ENCODE measurements around the gene ZNFX1.

Gene ZNFX1

DNA sequence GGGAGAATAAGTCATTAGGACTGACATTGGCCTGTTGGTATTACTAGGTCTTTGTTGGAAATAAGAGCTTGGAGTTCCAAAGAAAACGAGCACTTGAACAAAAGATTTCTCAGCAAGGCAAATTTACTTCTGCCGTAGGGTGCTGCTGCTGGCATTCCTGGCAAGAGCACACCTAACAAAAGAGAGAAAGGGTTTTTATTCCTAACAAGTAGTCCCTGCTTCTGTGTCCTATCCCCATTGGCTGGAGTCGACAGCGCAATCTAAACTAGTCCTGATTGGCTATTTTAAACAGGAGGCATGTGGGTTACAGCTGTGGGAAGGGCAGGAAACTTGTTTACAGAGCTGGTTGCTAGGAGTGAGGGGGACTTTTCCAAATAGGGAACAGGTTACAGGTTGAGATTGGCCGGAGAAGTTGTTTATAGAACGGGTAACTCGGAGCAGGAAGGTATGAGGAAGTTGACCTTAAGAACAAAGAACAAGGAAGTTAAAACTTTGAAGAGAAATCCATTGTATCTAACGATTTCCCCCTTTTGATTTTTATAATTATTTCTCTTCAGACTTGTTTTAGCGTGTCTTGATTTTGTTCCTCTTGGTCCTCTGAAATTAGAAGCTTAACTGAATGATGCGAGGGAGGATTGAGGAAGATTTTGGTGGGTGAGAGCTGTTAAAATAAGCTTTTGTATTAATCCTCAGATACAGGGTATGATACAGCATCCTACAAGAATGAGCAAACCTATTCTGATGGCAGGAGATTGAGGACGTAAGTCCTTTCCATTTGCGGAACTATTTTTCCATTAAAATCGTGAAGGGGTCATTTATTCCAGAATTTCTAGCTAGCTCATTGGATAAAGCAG is 3.4 kb upstream of the ZNFX1 start:
- DNase-seq, result peak; percentile 90
- in situ Hi-C loops (cut with MboI; ENCODE audit: low pct_unique_long_range_greater_than_20kb, low sequenced_read_pairs), result no loop called here

DNA sequence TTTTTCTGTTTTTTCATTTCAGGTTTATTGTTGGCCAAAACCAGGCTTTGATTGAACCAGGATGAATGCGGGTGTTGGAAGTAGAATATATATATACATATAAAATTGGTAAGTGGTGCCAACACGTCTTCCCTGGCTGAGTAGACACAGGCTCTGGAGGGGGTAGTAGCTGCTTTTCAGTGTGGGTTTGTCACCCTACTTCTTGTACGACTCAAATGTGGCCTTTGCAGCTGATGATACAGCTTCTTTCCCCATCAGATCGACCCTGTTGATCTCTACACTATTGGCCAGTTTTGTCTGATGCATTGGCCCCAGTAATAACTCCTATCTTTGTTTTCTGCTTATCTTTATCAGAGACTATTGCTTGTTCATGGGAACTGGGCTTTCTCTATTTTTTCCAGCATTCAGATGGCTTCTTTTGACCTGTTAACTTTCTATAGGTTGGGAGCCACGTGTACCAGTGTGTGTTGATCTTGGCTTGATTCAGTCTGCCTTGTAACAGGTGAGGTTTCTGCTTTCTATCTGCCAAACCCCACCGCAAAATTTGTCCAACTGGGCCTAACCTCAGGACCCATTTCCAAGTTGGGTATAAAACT is 2.7 kb upstream of the ZNFX1 start:
- DNase-seq, result no peak
- in situ Hi-C loops (cut with MboI; ENCODE audit: low pct_unique_long_range_greater_than_20kb, low sequenced_read_pairs), result no loop called here

- DNase-seq, result peak; percentile 46
- in situ Hi-C loops (cut with MboI; ENCODE audit: low pct_unique_long_range_greater_than_20kb, low sequenced_read_pairs), result no loop called here
Measured at GRCh38 chr20:49279677-49280462, 2.0 kb upstream of the ZNFX1 start.

DNA sequence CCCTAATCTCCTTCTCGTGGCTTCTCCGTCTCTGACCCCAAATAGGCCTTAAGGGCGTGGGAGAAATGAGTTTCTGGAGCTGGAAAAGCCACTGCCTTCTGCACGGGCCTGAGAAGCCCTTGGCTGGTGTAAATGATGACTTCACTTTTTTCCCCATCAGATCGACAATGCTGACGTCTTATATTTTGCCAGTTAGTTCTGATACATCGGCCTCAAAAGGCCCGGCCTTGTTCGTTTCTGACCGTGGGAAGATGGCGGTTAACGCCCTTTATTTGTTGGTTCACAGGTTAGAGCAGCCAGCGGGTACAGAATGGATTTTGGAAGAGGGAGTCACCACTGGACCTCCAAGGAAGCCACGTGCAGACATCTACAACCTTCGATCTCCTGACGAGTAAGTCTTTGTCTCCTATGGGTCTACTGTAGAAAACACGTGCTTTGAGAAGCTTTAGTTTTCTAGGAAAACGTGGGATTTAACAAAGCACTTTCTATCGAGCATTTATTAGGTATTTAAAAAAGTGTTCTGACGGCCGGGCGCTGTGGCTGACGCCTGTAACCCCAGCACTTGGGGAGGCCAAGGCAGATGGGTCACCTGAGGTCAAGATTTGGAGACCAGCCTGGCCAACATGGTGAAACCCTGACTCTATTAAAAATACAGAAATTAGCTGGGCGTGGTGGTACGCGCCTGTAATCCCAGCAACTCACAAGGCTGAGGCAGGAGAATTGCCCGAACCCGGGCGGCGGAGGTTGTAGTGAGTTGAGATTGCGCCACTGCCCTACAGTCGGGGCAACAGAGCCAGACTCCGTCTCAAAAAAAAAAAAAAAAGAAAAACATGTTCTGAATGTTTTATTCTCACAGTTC is 1.2 kb upstream of the ZNFX1 start:
- no peak for DNase-seq
- in situ Hi-C loops (cut with MboI; ENCODE audit: low pct_unique_long_range_greater_than_20kb, low sequenced_read_pairs), result no loop called here

DNA sequence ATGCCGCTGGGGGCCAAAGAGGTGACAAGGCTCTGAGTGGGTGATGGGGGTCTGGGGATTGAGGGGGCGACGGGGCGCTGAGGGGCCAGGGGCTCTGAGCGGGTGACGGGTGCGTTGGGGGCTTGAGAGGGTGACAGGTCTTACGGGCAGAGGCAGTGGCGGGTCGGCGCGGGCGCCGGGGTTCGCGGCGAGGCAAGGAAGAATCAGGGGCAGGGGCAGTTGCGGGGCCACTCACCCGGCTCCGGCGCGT is 146 bp downstream of the ZNFX1 start:
- DNase-seq, result no peak
- in situ Hi-C loops (cut with MboI; ENCODE audit: low pct_unique_long_range_greater_than_20kb, low sequenced_read_pairs), result no loop called here

GRCh38 chr20:49276961-49277785 is 684 bp downstream of the ZNFX1 start:
- DNase-seq, result peak; percentile 24
- in situ Hi-C loops (cut with MboI; ENCODE audit: low pct_unique_long_range_greater_than_20kb, low sequenced_read_pairs), result no loop called here

DNA sequence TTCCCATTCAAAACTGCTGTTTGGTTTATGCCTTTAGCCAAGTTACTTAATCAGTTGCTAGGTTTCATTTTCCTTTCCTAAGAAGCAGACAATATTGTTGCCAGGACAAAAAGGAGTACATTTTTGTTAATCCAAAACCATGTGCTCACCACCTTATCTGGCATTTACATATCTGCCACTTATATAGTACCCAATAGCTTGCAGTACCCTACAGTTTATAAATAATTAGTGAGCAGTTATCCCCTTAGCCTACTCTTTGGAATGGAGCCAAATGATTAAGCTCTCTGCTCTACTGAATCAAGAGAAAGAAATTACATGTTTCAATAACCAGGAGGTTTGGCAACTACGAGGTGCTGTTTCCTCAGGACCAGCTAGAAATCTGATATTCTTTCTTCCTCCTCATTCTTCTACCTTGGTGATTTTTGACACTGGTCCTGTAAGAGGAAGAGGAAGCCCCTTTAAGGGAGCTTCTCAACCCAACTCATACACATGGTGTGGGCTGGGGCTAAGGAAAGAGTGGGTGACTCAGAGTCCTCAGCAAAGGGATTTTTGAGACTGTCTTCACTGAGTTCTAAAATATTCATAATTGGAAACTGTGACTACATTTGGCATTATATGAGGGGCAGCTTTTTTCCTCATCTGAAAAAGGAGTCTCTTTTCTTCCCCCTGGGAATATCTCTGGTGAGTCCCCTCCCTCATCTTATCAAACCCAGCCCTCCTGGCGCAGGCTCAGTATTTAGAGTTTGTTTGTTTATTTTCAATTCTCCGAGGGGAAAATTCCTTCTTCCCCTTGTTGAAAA is 1.5 kb downstream of the ZNFX1 start:
- DNase-seq, result peak; percentile 69
- in situ Hi-C loops (cut with MboI; ENCODE audit: low pct_unique_long_range_greater_than_20kb, low sequenced_read_pairs), result no loop called here

GRCh38 chr20:49275636-49276035 is 2.2 kb downstream of the ZNFX1 start:
- in situ Hi-C loops (cut with MboI; ENCODE audit: low pct_unique_long_range_greater_than_20kb, low sequenced_read_pairs), result no loop called here
- no peak for DNase-seq

GRCh38 chr20:49275216-49275615 is 2.6 kb downstream of the ZNFX1 start:
- in situ Hi-C loops (cut with MboI; ENCODE audit: low pct_unique_long_range_greater_than_20kb, low sequenced_read_pairs), result no loop called here
- DNase-seq, result no peak

DNA sequence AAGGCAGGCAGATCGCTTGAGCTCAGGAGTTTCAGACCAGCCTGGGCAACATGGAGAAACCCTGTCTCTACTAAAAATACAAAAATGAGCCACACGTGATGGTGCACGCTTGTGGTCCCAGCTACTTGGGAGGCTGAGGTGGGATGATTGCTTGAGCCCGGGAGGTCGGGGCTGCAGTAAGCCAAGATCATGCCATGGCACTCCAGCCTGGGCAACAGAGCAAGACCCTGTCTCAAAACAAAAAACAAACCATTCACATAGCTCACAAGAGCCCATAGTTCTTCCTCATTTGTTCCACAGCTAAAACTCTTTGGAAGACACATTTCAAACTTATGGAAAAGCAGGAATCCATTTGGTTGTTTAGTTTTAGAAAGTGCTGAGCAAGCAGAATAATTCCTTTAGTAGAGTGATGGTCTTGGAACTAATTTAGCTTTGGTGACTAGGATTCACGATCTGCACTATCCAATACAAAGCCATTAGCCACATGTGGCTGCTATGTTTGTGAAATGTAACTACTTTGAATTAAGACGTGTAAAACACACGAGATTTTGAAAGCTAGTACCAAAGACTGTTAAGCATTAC is 4.1 kb downstream of the ZNFX1 start:
- in situ Hi-C loops (cut with MboI; ENCODE audit: low pct_unique_long_range_greater_than_20kb, low sequenced_read_pairs), result no loop called here
- DNase-seq, result no peak

- DNase-seq, result no peak
- in situ Hi-C loops (cut with MboI; ENCODE audit: low pct_unique_long_range_greater_than_20kb, low sequenced_read_pairs), result no loop called here
Measured at GRCh38 chr20:49272654-49273053, 5.2 kb downstream of the ZNFX1 start.

DNA sequence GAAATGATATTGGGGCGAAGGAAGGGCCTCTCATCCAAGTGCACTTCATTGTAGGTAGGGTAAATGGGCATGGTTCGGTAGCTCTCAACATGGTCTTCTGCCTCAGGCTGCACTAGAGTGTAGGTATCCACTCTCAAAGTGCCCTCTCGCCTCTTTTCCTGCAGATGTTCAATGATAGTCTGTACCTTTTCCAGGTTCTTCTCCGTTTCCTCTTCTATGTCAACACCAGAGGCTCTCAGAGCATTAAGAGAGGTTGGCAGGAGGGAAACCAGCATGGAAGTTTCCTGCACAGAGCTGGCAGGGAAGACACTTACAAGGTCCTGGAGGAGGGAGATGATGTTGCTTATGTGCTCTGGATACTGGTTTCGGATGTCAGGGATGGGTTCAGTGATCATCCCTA is 7.1 kb downstream of the ZNFX1 start:
- in situ Hi-C loops (cut with MboI; ENCODE audit: low pct_unique_long_range_greater_than_20kb, low sequenced_read_pairs), result no loop called here
- no peak for DNase-seq

- in situ Hi-C loops (cut with MboI; ENCODE audit: low pct_unique_long_range_greater_than_20kb, low sequenced_read_pairs), result no loop called here
- DNase-seq, result no peak
Measured at GRCh38 chr20:49270177-49270576, 7.7 kb downstream of the ZNFX1 start.

GRCh38 chr20:49268600-49269365 is 9.1 kb downstream of the ZNFX1 start:
- DNase-seq, result no peak
- in situ Hi-C loops (cut with MboI; ENCODE audit: low pct_unique_long_range_greater_than_20kb, low sequenced_read_pairs), result no loop called here

GRCh38 chr20:49267327-49267726 is 10.5 kb downstream of the ZNFX1 start:
- in situ Hi-C loops (cut with MboI; ENCODE audit: low pct_unique_long_range_greater_than_20kb, low sequenced_read_pairs), result no loop called here

DNA sequence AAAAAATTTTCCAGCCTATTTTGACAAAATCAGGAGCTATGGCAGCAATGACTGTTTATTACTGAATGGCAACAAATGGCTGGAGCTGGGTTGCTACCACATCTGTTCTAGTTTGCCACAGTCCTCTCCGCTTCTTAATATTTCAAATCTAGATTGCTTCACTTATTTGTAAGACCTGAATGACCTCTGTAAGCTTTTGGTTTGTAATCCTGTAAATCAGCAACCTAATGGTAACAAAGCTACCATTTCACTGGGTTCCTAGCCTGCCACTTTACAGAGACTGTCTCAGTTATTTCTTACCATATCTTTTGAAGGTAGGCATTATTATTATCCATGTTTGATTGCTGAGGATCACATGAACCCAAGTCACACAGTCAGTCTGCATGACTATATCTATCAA is 15.4 kb downstream of the ZNFX1 start:
- in situ Hi-C loops (cut with MboI; ENCODE audit: low pct_unique_long_range_greater_than_20kb, low sequenced_read_pairs), result no loop called here
- no peak for DNase-seq

More at GRCh38 chr20:49267327-49267726, 10.5 kb downstream of the ZNFX1 start:
- no peak for DNase-seq

DNA sequence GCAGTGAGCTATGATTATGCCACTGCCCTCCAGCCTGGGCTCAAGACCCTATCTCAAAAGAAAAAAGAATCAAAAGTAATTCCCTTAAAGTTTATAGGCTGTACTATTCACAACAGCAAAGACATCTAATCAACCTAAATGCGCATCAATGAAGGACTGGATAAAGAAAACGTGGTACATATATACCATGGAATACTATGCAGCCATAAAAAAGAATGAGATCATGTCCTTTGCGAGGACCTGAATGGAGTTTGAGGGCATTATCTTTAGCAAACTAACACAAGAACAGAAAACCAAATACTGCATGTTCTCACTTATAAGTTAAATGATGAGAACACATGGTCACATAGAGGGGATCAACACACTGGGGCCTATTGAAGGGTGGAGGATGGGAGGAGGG is 16.7 kb downstream of the ZNFX1 start:
- in situ Hi-C loops (cut with MboI; ENCODE audit: low pct_unique_long_range_greater_than_20kb, low sequenced_read_pairs), result no loop called here

More for the DNA sequence above, 16.7 kb downstream of the ZNFX1 start:
- no peak for DNase-seq
